OCI-LY3 (cell line): ENCODE measurements around the gene TRPC4AP.

ENCODE experiments used
- EZH2phosphoT487 ChIP-seq: fragments of 200-600 bp; shearing (Covaris generic); IDR thresholded peaks from 2 replicates; pipeline ENCODE4 v1.6.1; 2018; ENCODE audit warnings: antibody characterized with exemption, mixed run types, low read depth
- TF ChIP-seq, protein P1 (sequence below): fragments of 200-600, 300-600 bp; sonication (generic); IDR thresholded peaks from 2 replicates; pipeline ENCODE4 v1.5.1; 2014; ENCODE audit warnings: antibody characterized with exemption, low read length, low read depth

- no peak for TF ChIP-seq EZH2phosphoT487
- TF ChIP-seq, protein P1, sequence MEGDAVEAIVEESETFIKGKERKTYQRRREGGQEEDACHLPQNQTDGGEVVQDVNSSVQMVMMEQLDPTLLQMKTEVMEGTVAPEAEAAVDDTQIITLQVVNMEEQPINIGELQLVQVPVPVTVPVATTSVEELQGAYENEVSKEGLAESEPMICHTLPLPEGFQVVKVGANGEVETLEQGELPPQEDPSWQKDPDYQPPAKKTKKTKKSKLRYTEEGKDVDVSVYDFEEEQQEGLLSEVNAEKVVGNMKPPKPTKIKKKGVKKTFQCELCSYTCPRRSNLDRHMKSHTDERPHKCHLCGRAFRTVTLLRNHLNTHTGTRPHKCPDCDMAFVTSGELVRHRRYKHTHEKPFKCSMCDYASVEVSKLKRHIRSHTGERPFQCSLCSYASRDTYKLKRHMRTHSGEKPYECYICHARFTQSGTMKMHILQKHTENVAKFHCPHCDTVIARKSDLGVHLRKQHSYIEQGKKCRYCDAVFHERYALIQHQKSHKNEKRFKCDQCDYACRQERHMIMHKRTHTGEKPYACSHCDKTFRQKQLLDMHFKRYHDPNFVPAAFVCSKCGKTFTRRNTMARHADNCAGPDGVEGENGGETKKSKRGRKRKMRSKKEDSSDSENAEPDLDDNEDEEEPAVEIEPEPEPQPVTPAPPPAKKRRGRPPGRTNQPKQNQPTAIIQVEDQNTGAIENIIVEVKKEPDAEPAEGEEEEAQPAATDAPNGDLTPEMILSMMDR, result no peak
Observed at GRCh38 chr20:35005463-35005961, 87.1 kb downstream of the TRPC4AP start.
